HTERT RPE-1 (cell line): ENCODE results near the gene NBEA.
"Not testable (repeated sequence)": the region's sequence is repeated elsewhere in the genome, so short reads cannot be mapped to it uniquely, and the experiment has no call there.

Source experiments
- in situ Hi-C: fragments of 300-500 bp; cut with MboI; formaldehyde crosslinking; loops from 4 replicates; pipeline ENCODE4 v1.14.3; 2020; ENCODE audit warnings: low sequenced_read_pairs

Gene NBEA

GRCh38 chr13:35055705-35056104 is 113.6 kb downstream of the NBEA start:
- in situ Hi-C loops: no loop called here

GRCh38 chr13:35057858-35058257 is 115.8 kb downstream of the NBEA start:
- in situ Hi-C loops: no loop called here

DNA sequence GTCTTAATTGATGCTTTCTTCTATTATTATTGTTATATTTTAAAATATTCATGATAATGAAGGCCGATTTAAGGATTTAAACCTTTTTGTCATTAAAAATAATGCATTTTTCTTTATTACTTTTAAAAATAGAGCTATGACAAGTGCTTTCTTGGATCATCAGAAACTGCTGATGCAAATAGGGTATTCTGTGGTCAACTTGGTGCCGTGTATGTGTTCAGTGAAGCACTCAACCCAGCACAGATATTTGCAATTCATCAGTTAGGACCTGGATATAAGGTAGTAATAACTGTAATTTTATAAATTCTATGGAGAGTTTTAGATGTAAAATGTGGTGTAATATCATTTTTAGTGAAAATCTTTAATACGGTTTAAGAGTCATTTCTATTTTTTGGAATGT is 116.5 kb downstream of the NBEA start:
- in situ Hi-C loops: not testable (repeated sequence)

DNA sequence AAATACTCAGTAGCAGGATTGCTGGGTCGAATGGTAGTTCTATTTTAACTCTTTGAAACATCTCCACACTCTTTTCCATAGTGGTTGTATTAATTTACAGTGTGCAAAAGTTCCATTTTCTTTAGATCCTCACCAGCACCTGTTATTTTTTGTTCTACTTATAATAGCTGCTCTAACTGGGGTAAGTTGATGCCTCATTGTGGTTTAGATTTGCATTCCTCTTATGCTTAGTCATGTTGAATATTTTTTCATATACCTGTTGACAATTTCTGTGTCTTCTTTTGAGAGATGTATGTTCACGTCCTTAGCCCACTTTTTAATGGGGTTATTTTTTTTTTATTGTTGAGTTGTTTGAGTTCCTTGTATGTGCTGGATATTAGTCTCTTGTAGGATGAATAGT is 144.6 kb downstream of the NBEA start:
- in situ Hi-C loops: no loop called here

DNA sequence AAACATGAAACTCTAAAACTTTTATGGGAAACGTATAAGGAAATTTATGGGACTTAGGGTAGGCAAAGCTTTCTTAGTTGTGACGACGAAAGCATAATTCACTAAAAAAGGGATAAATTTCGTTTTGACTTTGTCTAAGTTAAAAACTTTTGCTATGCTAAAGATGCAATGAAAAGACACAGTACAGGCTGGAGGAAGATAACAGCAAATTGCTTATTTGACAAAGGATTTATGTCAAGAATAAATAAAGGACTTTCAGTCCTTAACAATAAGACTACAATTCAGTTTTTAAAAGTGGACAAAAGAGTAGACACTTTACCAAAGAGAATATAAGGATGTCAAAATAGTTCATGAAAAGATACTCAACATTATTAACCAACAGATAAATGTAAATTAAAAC is 150.2 kb downstream of the NBEA start:
- in situ Hi-C loops: no loop called here

DNA sequence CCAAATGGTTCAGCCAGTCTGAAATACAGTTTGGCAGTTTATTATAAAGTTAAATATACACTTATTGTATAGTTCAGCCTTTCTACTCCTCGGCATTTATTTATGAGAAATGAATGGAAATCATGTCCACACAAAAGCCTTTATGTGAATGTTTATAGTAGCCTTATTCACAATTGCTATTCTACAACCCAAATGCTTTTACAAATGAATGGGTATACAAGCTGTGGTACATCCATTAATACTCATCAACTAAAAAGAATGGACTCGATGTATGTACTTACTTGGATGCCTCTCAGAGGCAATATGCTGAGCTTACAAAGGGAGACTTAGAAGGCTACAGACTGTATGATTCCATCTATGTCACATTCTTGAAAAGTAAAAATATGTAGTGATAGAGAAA is 150.7 kb downstream of the NBEA start:
- in situ Hi-C loops: no loop called here

DNA sequence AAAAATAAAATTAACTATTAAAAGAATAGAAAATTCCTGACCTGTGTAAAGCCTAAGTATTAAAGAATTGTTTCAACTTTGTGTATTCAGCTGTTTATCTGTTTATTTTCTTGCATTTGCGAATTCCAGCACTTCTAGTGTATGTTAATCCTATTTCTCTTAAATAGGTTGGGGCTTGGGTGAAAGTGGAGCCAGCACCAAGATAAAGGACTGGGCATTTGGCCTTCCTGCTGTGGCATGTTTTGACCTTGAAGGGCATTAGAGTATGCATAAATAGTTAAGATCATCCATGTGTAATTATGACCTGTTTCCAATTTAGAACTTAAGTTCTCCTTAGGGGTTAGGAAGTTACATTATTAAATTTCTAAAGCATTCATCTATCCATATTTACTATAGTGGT is 151.3 kb downstream of the NBEA start:
- in situ Hi-C loops: no loop called here

- in situ Hi-C loops: not testable (repeated sequence)
Observed at GRCh38 chr13:35106771-35107170, 164.7 kb downstream of the NBEA start.

DNA sequence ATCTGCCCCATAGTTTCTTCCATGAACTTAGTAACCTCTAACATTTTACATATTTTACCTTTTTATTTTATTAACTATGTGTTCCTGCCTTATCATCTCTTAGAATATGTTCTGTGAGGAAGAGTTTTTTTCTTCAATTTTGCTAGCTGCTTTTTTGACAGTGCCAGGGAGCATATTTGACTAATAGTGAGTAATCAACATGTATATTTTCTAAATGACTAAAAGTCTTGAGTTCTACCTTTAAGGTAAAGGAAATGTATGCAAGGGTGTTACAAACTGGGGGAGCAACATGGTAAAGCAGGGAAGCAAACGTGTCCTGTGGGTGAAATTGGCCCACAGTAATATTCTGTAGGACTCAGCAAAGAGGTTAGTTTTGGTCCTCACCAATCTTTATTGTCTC is 165.5 kb downstream of the NBEA start:
- in situ Hi-C loops: no loop called here

GRCh38 chr13:35113612-35114011 is 171.5 kb downstream of the NBEA start:
- in situ Hi-C loops: not testable (repeated sequence)

DNA sequence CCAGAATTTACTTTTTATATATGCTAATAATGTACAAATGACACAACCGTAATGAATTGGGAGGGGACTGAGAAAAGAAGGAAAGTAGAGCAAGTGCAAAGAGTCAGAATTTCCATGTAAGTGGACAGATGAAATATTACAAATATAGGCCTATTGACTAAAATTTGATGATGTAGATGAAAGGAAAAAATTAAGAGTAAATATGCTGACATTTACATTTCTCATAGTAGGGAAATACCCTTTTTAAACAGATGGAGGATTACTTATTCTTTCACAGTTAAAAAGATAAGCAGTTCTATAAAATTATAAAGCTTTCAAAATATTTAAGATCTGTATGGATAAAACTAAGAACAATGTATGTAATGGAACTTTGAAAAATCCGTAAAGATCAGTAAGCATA is 185.4 kb downstream of the NBEA start:
- in situ Hi-C loops: no loop called here

DNA sequence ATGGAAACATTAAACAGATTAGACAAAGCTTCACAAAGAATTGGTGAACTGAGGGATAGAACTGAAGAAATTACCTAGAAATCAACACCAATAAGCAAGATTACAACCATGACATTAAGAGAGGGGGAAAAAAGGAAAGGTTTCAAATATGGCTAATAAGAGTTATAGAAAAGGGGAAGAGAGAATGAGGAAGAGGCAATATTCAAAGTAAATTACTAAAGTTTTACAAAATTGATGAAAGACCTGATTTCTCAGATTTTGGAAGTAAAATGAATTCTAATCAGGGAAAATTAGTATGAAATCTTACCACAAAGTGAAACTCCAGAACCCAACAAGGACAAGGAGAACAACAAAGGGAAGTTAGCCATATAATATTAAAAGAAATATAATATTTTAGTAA is 187.4 kb downstream of the NBEA start:
- in situ Hi-C loops: no loop called here

- in situ Hi-C loops: no loop called here
Observed at GRCh38 chr13:35131471-35131870, 189.4 kb downstream of the NBEA start.

DNA sequence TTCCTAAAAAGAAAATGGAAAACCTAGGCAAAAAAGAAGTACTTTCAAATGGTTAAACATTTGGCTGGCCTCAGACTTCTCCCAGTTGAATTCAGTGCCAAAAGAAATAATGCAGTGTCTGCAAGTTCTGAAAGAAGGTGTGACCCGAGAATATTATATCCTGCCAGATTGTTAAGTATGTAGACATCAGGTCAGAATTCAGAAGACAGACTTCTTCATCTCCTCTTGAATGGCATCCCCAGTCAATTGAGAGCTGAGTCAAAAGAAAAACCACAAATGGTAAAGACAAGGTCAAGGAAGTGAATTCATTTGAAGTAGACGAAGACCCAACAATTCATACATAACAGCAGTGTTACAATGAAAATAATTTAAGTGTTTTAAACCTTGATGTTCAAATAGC is 194.5 kb downstream of the NBEA start:
- in situ Hi-C loops: no loop called here

DNA sequence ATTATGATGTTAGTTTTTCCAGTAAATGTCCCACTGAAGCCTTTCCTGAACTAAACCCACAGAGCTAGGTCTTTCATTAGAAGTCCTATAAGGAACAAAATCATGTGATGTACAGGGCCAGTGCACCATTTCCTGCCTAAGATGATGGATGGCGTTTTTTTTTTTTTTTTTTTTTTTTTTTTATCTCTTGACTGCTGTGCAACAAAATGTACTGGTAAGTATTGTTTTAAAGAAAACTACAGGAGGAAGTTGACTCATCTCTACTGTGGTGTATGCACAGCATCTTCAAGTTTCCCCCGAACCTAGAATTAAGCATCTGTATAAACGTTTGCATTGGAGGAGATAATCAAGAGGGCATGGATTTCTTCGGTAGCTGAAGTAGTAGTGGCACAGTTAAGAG is 197.5 kb downstream of the NBEA start:
- in situ Hi-C loops: no loop called here

DNA sequence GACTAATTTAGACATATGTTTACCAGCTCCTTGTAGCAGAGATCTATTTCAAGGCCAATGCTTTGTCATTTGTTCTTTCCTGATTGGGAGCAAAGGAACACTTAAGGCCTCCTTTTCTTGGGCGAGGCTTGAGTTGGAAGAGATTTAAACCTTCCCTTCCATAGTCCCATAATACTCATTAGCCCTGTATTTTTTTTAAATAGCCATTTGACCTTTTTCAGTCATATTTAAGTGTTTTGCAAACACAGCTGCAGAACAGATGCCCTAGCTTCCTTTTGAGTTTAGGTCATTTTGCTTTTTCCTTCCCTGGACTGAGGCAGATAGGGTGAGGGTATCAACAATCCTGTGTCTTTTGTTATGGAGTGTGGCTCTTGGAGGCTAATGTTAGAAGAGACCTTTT is 198.3 kb downstream of the NBEA start:
- in situ Hi-C loops: no loop called here

DNA sequence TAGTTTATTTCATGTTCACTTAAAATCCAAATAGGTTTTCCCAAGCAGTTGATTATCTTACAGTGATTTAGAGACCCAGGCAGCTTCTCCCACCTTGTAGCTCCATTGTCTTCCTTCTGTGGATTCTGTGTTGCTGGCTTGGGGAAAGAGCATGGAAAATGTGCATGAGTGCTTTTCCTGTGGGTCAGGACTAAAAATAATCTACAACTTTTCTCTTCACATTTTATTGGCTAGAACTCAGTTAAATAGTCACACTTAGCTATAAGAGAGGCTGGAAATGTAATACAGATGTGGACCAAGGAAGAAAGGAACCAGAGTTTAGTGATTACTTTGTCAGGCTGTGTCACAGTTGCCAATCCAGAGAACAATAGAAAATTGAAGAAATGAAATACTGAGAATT is 198.8 kb downstream of the NBEA start:
- in situ Hi-C loops: no loop called here

GRCh38 chr13:35143123-35143522 is 201.1 kb downstream of the NBEA start:
- in situ Hi-C loops: no loop called here

DNA sequence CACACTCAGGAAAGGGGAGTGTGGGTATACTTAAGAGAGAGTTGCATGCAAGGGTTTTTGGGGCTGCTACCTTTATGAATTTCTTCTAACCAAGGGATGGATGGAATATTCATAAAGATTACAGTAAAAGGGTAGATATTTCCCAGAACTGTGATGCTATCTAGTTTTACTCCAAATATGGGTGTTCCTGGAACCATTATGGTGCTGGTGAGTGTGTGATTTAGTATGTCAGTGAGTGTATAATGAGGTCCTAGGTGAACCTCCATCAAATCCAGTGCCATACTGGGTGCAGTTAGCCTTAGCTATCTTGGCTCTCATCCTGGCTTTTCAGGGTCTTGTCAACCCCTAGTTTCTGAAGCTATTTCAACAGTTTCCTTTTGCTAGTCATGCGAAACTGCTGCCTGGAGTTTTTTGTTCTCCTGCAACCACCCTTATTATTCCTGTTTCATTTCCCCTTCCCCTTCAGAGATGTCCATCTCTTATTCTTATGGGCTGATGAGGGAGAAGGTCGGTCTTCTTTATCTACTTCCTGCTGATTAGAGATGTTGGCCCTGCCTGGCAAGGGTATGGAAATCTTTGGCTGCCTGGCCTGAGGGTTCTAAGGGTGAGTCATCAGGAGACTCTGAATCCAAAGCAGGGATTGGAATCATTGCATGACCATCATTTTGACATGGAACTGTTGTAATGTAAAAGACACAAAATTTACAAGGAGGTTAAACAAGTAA is 202.3 kb downstream of the NBEA start:
- in situ Hi-C loops: no loop called here

GRCh38 chr13:35146686-35147085 is 204.6 kb downstream of the NBEA start:
- in situ Hi-C loops: no loop called here

GRCh38 chr13:35157143-35157755 is 215.2 kb downstream of the NBEA start:
- in situ Hi-C loops: no loop called here

DNA sequence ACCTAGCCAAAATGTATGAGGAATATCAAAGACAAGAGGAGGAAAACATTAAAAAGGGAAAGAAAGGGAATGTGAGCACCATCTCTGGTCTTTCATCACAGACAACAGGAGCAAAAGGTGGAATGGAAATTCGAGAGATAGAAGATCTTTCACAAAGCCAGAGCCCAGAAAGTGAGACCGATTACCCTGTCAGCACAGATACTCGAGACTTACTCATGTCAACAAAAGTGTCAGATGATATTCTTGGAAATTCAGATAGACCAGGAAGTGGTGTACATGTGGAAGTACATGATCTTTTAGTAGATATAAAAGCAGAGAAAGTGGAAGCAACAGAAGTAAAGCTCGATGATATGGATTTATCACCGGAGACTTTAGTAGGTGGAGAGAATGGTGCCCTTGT is 217.0 kb downstream of the NBEA start:
- in situ Hi-C loops: no loop called here

- in situ Hi-C loops: no loop called here
Observed at GRCh38 chr13:35160896-35161295, 218.8 kb downstream of the NBEA start.
